Stimulated activated CD8-positive, alpha-beta memory T cell treated with anti-CD3 and anti-CD28 coated beads, Interleukin-15, amount 100 ng/mL, for 4 hours (primary cell): Measurements from ENCODE around the gene FN3K.

ENCODE experiments used
- DNase-seq, 2 donors: peaks; one replicate each; pipeline ENCODE4 v3.0.0-alpha.2; 2020; ENCODE audit warnings: low read depth in 2 of 2

Gene FN3K

GRCh38 chr17:82703935-82704865, 31.2 kb upstream of the FN3K start:
- no peak for DNase-seq

- DNase-seq, result no peak
Measured at GRCh38 chr17:82704886-82705285, 30.5 kb upstream of the FN3K start.

GRCh38 chr17:82705756-82706155, 29.7 kb upstream of the FN3K start:
- no peak for DNase-seq

- no peak for DNase-seq
Measured at GRCh38 chr17:82709024-82709675, 26.3 kb upstream of the FN3K start.

- no peak for DNase-seq
Measured at GRCh38 chr17:82709676-82710498, 25.5 kb upstream of the FN3K start.

GRCh38 chr17:82710499-82711232, 24.7 kb upstream of the FN3K start:
- no peak for DNase-seq

GRCh38 chr17:82713071-82713723, 22.2 kb upstream of the FN3K start:
- DNase-seq, result no peak

GRCh38 chr17:82716203-82717010, 19.0 kb upstream of the FN3K start, which contains the start of gene FN3KRP:
TSS of gene FN3KRP (plus strand) at chr17:82716706. CDS start at chr17:82716756, 50 bp downstream.
- peak; percentile 69 to 89 for DNase-seq

- DNase-seq, result no peak
Measured at GRCh38 chr17:82718986-82719685, 16.3 kb upstream of the FN3K start.

- DNase-seq, result no peak
Measured at GRCh38 chr17:82720204-82720603, 15.2 kb upstream of the FN3K start.

- no peak for DNase-seq
Measured at GRCh38 chr17:82722341-82723013, 12.9 kb upstream of the FN3K start.

GRCh38 chr17:82723169-82723807, 12.1 kb upstream of the FN3K start:
- DNase-seq, result no peak

- no peak for DNase-seq
Measured at GRCh38 chr17:82726427-82726826, 9.0 kb upstream of the FN3K start.

- no peak for DNase-seq
Measured at GRCh38 chr17:82729479-82730260, 5.7 kb upstream of the FN3K start.

GRCh38 chr17:82732118-82732743, 3.2 kb upstream of the FN3K start:
- no peak for DNase-seq

- DNase-seq, result no peak
Measured at GRCh38 chr17:82736511-82737185, 1.2 kb downstream of the FN3K start.
